DOHH2 (cell line): ENCODE measurements around the gene IVL.

Source experiments
- H3F3A ChIP-seq: fragments of 200-600 bp; sonication (generic), shearing (Covaris generic); 2 replicates; pipeline ENCODE4 v1.6.0; 2016; ENCODE audit warnings: antibody characterized with exemption, mild to moderate bottlenecking; ENCODE audit not compliant: control insufficient read depth, insufficient read depth
- H3K27ac ChIP-seq: fragments of 200-600 bp; sonication (generic); 2 replicates; pipeline ENCODE4 v1.5.1; 2014; ENCODE audit warnings: low read depth, mild to moderate bottlenecking, low read length, moderate library complexity
- H3K27me3 ChIP-seq: fragments of 200-600 bp; sonication (generic); 2 replicates; pipeline ENCODE4 v1.6.1; 2014; ENCODE audit warnings: mild to moderate bottlenecking, low read length, mixed read lengths; ENCODE audit not compliant: control insufficient read depth
- H3K36me3 ChIP-seq: fragments of 200-600 bp; sonication (generic); 2 replicates; pipeline ENCODE4 v1.6.1; 2014; ENCODE audit warnings: mild to moderate bottlenecking, low read length, moderate library complexity, mixed read lengths; ENCODE audit not compliant: control insufficient read depth
- H3K4me1 ChIP-seq: fragments of 200-600 bp; sonication (generic); 2 replicates; pipeline ENCODE4 v1.6.1; 2014; ENCODE audit warnings: mild to moderate bottlenecking, low read length, mixed read lengths; ENCODE audit not compliant: control insufficient read depth
- H3K4me2 ChIP-seq: fragments of 200-600 bp; sonication (generic); 2 replicates; pipeline ENCODE4 v1.6.0; 2014; ENCODE audit warnings: mild to moderate bottlenecking, low read length, moderate library complexity
- H3K4me3 ChIP-seq: fragments of 200-600 bp; sonication (generic); 2 replicates; pipeline ENCODE4 v1.5.1; 2014; ENCODE audit warnings: mild to moderate bottlenecking, low read length, mixed read lengths
- H3K79me2 ChIP-seq: fragments of 200-600 bp; sonication (generic); 2 replicates; pipeline ENCODE4 v1.6.1; 2014; ENCODE audit warnings: mild to moderate bottlenecking, low read length, mixed read lengths; ENCODE audit not compliant: control insufficient read depth
- H3K9me2 ChIP-seq: fragments of 200-600 bp; sonication (generic); replicated peaks from 2 replicates; pipeline ENCODE4 v1.6.1; 2014; ENCODE audit warnings: mild to moderate bottlenecking, low read length, mixed read lengths; ENCODE audit not compliant: control insufficient read depth
- H3K9me3 ChIP-seq: fragments of 200-600 bp; sonication (generic); 2 replicates; pipeline ENCODE4 v1.6.1; 2014; ENCODE audit warnings: antibody characterized with exemption, low read length, mixed read lengths; ENCODE audit not compliant: control insufficient read depth, insufficient read depth
- H4K20me1 ChIP-seq: fragments of 200-600 bp; sonication (generic); 2 replicates; pipeline ENCODE4 v1.6.0; 2014; ENCODE audit warnings: low read depth, mild to moderate bottlenecking, antibody characterized with exemption, low read length, moderate library complexity; ENCODE audit not compliant: control insufficient read depth, insufficient read depth
- CTCF ChIP-seq: fragments of 200-600 bp; sonication (generic); IDR thresholded peaks from one replicate; pipeline ENCODE4 v1.5.1; 2014; ENCODE audit warnings: antibody characterized with exemption, mild to moderate bottlenecking, low read depth, low read length; ENCODE audit not compliant: poor library complexity, severe bottlenecking
- EZH2phosphoT487 ChIP-seq: fragments of 200-600 bp; sonication (generic); IDR thresholded peaks from 2 replicates; pipeline ENCODE4 v1.6.1; 2017; ENCODE audit warnings: borderline replicate concordance, mild to moderate bottlenecking, antibody characterized with exemption, low read length, moderate library complexity, mixed read lengths

Gene IVL

GRCh38 chr1:152959801-152960451 lies 51.6 kb downstream of the IVL start:
- H3K36me3 ChIP-seq, result no peaks in the 10 kb centered on the region
- H3K4me1 ChIP-seq, result no peaks in the 10 kb centered on the region
- H3K79me2 ChIP-seq, result no peaks in the 10 kb centered on the region
- no peak overlapping the region for H3K4me3 ChIP-seq
- no peak overlapping the region for H3K27ac ChIP-seq
- no peaks in the 10 kb centered on the region for H4K20me1 ChIP-seq
- H3K27me3 ChIP-seq, result 0 out of 2 replicates have a peak, but pooled peaks cover under 1% of the 10 kb centered on the region
- H3K4me2 ChIP-seq, result no peak overlapping the region
- H3K9me2 ChIP-seq, result no peaks in the 10 kb centered on the region
- no peaks in the 10 kb centered on the region for H3F3A ChIP-seq
- no peaks in the 10 kb centered on the region for H3K9me3 ChIP-seq
- TF ChIP-seq EZH2phosphoT487 (no peak), CTCF (no peak)

- Histone ChIP-seq H3K27ac (no peak overlapping the region), H3K9me3 (no peaks in the 10 kb centered on the region), H3K79me2 (no peaks in the 10 kb centered on the region), H3K27me3 (0 out of 2 replicates have a peak, but pooled peaks cover 4% of the 10 kb centered on the region), H3K4me1 (no peaks in the 10 kb centered on the region), H3K9me2 (no peaks in the 10 kb centered on the region), H3K4me2 (no peak overlapping the region), H3F3A (no peaks in the 10 kb centered on the region), H3K36me3 (no peaks in the 10 kb centered on the region), H3K4me3 (no peak overlapping the region), H4K20me1 (no peaks in the 10 kb centered on the region)
- TF ChIP-seq EZH2phosphoT487 (no peak), CTCF (no peak)
These were observed 52.2 kb downstream of the IVL start for GRCh38 chr1:152960452-152961044.
